Panc1 (cell line): Measurements from ENCODE around the gene ZNF888.

Source experiments
- POLR2AphosphoS5 ChIP-seq: IDR thresholded peaks from 2 replicates; pipeline ENCODE4 v1.6.1; 2012; ENCODE audit warnings: mild to moderate bottlenecking, low read depth, low read length, moderate library complexity
- REST ChIP-seq, 2 experiments: IDR thresholded peaks; 2 replicates each; pipeline ENCODE4 v1.6.1; 2011 to 2012; ENCODE audit warnings: low read depth in 2 of 2, control low read depth in 1 of 2, low read length in 1 of 2, mild to moderate bottlenecking in 1 of 2, moderate library complexity in 1 of 2; ENCODE audit not compliant: insufficient read depth in 1 of 2
- SIN3A ChIP-seq: IDR thresholded peaks from 2 replicates; pipeline ENCODE4 v1.6.1; 2012; ENCODE audit warnings: low read depth, mild to moderate bottlenecking, low read length, moderate library complexity, borderline replicate concordance; ENCODE audit not compliant: insufficient read depth
- TCF7L2 ChIP-seq: IDR thresholded peaks from 2 replicates; pipeline ENCODE4 v1.6.1; 2011; ENCODE audit warnings: mild to moderate bottlenecking, low read depth, low read length, inconsistent platforms
- TF ChIP-seq, protein P1 (sequence below): fragments of 450-650 bp; IDR thresholded peaks from 2 replicates; pipeline ENCODE4 v1.5.1; 2017; ENCODE audit warnings: mild to moderate bottlenecking

- TF ChIP-seq, protein P1, sequence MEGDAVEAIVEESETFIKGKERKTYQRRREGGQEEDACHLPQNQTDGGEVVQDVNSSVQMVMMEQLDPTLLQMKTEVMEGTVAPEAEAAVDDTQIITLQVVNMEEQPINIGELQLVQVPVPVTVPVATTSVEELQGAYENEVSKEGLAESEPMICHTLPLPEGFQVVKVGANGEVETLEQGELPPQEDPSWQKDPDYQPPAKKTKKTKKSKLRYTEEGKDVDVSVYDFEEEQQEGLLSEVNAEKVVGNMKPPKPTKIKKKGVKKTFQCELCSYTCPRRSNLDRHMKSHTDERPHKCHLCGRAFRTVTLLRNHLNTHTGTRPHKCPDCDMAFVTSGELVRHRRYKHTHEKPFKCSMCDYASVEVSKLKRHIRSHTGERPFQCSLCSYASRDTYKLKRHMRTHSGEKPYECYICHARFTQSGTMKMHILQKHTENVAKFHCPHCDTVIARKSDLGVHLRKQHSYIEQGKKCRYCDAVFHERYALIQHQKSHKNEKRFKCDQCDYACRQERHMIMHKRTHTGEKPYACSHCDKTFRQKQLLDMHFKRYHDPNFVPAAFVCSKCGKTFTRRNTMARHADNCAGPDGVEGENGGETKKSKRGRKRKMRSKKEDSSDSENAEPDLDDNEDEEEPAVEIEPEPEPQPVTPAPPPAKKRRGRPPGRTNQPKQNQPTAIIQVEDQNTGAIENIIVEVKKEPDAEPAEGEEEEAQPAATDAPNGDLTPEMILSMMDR, result no peak
- TF ChIP-seq POLR2AphosphoS5, result no peak
- TF ChIP-seq REST (IDR thresholded peaks at IDR 0.05; ENCODE audit: insufficient read depth in 1 of 2, low read depth in 2 of 2, low read length in 1 of 2), result no peak
- TF ChIP-seq TCF7L2, result no peak
- no peak for TF ChIP-seq SIN3A
These were observed 13.1 kb upstream of the ZNF888 start for GRCh38 chr19:52936151-52936953.
